K562 (cell line): ENCODE results near the gene TNNT3. TPM values are rescaled to one million over a fixed set of nuclear protein-coding genes. Genes with fewer than 3 reads are reported as not detected.

Experiments used
- ATAC-seq: fragments of 200-7000 bp; cut with Tn5 transposase; 3 replicates; pipeline ENCODE4 v1.9.1; 2020; ENCODE audit warnings: moderate library complexity
- BruUV-seq: library from RNA; stranded (reverse); fragments of 400-500 nt; replicated peaks from 2 replicates; lab custom pipeline; 2021; lab: Mats Ljungman, UMichigan
- CTCF ChIA-PET: fragments of 300-600 bp; formaldehyde crosslinking; extraction: SDS; loops from one replicate; lab custom pipeline; 2021; ENCODE audit warnings: low intra/inter-chr PET ratio; lab: Yijun Ruan, JAX
- POLR2A ChIA-PET: fragments of 300-600, 350-650 bp; sonication (Branson Sonifier 250); formaldehyde crosslinking; extraction: SDS; loops from one replicate; lab custom pipeline; 2021; ENCODE audit warnings: antibody characterized with exemption, inconsistent platforms; lab: Yijun Ruan, JAX
- DNase-seq, 4 experiments: peaks; one replicate each; pipeline versions ENCODE4 v3.0.0 to v3.0.0-alpha.2; 2011 to 2018; ENCODE audit warnings: low spot score in 3 of 4, mixed read lengths in 3 of 4; ENCODE audit errors: extremely low read depth in 1 of 4
- FAIRE-seq: peaks from 2 replicates; lab custom pipeline; 2011; peaks lifted over from hg19 to GRCh38; lab: Jason Lieb, UNC
- H2AFZ ChIP-seq: 2 replicates; pipeline ENCODE4 v1.6.0; 2011; ENCODE audit warnings: low read depth, low read length, control low read depth, inconsistent platforms
- H3K27ac ChIP-seq: fragments of 200-600 bp; 3 replicates; pipeline ENCODE4 v1.8.0; 2011; ENCODE audit warnings: low read depth, mild to moderate bottlenecking, control low read depth, inconsistent platforms, low read length, moderate library complexity, mixed read lengths; ENCODE audit errors: extremely low read depth
- H3K27me3 ChIP-seq, 2 experiments: fragments of 300-600 bp in 1 of 2; 2 replicates in 1 of 2; 3 replicates in 1 of 2; pipeline versions ENCODE4 v1.6.0 to v1.8.0; 2011; ENCODE audit warnings: inconsistent platforms in 2 of 2, low read length in 2 of 2, mild to moderate bottlenecking in 1 of 2, mixed read lengths in 1 of 2, moderate library complexity in 1 of 2; ENCODE audit not compliant: control insufficient read depth in 2 of 2, insufficient read depth in 2 of 2
- H3K36me3 ChIP-seq: fragments of 300-600 bp; 3 replicates; pipeline ENCODE4 v1.8.0; 2011; ENCODE audit warnings: mild to moderate bottlenecking, low read length, inconsistent platforms; ENCODE audit not compliant: control insufficient read depth, insufficient read depth
- H3K4me1 ChIP-seq, 2 experiments: fragments of 200-600 bp in 1 of 2; replicated peaks in 1 of 2; 2 replicates in 1 of 2; 3 replicates in 1 of 2; pipeline versions ENCODE4 v1.5.1 to v1.8.0; 2011; ENCODE audit warnings: inconsistent platforms in 2 of 2, low read length in 2 of 2, mild to moderate bottlenecking in 1 of 2, mixed read lengths in 1 of 2, moderate library complexity in 1 of 2; ENCODE audit not compliant: control insufficient read depth in 2 of 2, insufficient read depth in 2 of 2
- H3K4me2 ChIP-seq: 2 replicates; pipeline ENCODE4 v1.6.1; 2011; ENCODE audit warnings: low read length, control low read depth, inconsistent platforms, mixed read lengths; ENCODE audit not compliant: insufficient read depth
- H3K4me3 ChIP-seq: fragments of 200-600 bp; sonication (generic), shearing (Covaris generic); 2 replicates; pipeline ENCODE4 v1.5.1; 2016; ENCODE audit warnings: control low read depth, inconsistent platforms
- H3K79me2 ChIP-seq: fragments of 200-600 bp; 3 replicates; pipeline ENCODE4 v1.8.0; 2011; ENCODE audit warnings: low read length, inconsistent platforms; ENCODE audit not compliant: control insufficient read depth, insufficient read depth
- H3K9ac ChIP-seq, 2 experiments: 2 replicates each; pipeline versions ENCODE4 v1.6.0 to v1.6.1; 2011; ENCODE audit warnings: low read depth in 2 of 2, low read length in 2 of 2, control low read depth in 1 of 2, inconsistent platforms in 1 of 2, mild to moderate bottlenecking in 1 of 2, mixed read lengths in 1 of 2; ENCODE audit not compliant: insufficient read depth in 1 of 2
- H3K9me1 ChIP-seq: one replicate; pipeline ENCODE4 v1.6.0; 2011; ENCODE audit warnings: inconsistent platforms, mild to moderate bottlenecking, low read length, moderate library complexity; ENCODE audit not compliant: control insufficient read depth, insufficient read depth
- H3K9me3 ChIP-seq: replicated peaks from 2 replicates; pipeline ENCODE4 v1.5.1; 2011; ENCODE audit warnings: low read depth, low read length, inconsistent platforms; ENCODE audit not compliant: control insufficient read depth, insufficient read depth
- H4K20me1 ChIP-seq: replicated peaks from 2 replicates; pipeline ENCODE4 v1.6.1; 2011; ENCODE audit warnings: low read length, inconsistent platforms, mixed read lengths; ENCODE audit not compliant: control insufficient read depth, insufficient read depth
- NONO ChIP-seq, 2 experiments: fragments of 200-400 bp in 1 of 2; fragments of 450-650 bp in 1 of 2; formaldehyde crosslinking in 1 of 2; IDR thresholded peaks; 2 replicates each; pipeline ENCODE4 v1.6.1; 2017; ENCODE audit warnings: low read depth in 2 of 2, mild to moderate bottlenecking in 2 of 2, moderate library complexity in 2 of 2, low read length in 1 of 2
- THRB ChIP-seq: fragments of 450-650 bp; formaldehyde crosslinking; conservative IDR thresholded peaks from 2 replicates; pipeline ENCODE4 v1.4.0; 2022; ENCODE audit warnings: mild to moderate bottlenecking, missing genetic modification characterization
- USF2 ChIP-seq: sonication (generic); formaldehyde crosslinking; IDR thresholded peaks from 2 replicates; pipeline ENCODE4 v1.5.0; 2020; ENCODE audit warnings: missing genetic modification reagents
- WGBS: fragments of 100-300 bp; shearing (Covaris generic); methylation state at CpG from one replicate; pipeline ENCODE4 v1.1.6; 2016; ENCODE audit warnings: low coverage, mixed read lengths; ENCODE audit not compliant: insufficient coverage; ENCODE audit errors: missing lambda C conversion rate; 5-methylcytosine and 5-hydroxymethylcytosine counted together
- in situ Hi-C: fragments of 300-500 bp; cut with MboI; formaldehyde crosslinking; loops from 4 replicates; pipeline ENCODE4 v1.15.0; 2018; ENCODE audit warnings: inconsistent platforms, mixed read lengths
- intact Hi-C: fragments of 100-400 bp; cut with micrococcal nuclease; formaldehyde crosslinking; loops from 2 replicates; pipeline ENCODE4 v1.14.2; 2022
- polyA plus RNA-seq, 8 experiments: library from polyadenylated mRNA; depleted of rRNA in 4 of 8; stranded (reverse) in 5 of 8; unstranded in 3 of 8; fragments of >200 nt; fragmentation: Nextera tagmentation in 2 of 8; fragmentation: Illumina TruSeq in 1 of 8; extraction: Ambion mirVana in 2 of 8; extraction: Trizol in 1 of 8; gene quantifications; 2 replicates each; pipeline versions ENCODE4 v1.2.1 to v1.2.3, GENCODE V29; 2011 to 2014; ENCODE audit warnings: inconsistent platforms in 1 of 8, missing spikeins in 1 of 8
- total RNA-seq, 7 experiments: library from RNA; depleted of rRNA in 6 of 7; stranded (reverse); fragments of >200 nt in 6 of 7; fragmentation: Illumina TruSeq in 2 of 7; extraction: Trizol in 2 of 7; gene quantifications; 2 replicates each; pipeline versions ENCODE4 v1.2.1 to v1.2.3, GENCODE V29; 2011 to 2021; ENCODE audit warnings: low replicate concordance in 1 of 7
- TF ChIP-seq, protein P1 (sequence below): sonication (generic); formaldehyde crosslinking; IDR thresholded peaks from 2 replicates; pipeline ENCODE4 v1.9.0; 2022; ENCODE audit warnings: mild to moderate bottlenecking, missing genetic modification reagents

Gene TNNT3
- total and polyA plus RNA-seq, 9 of the 15 experiments (the other 6 are each of a cell fraction or from before 2014, with no cell fraction given), result 0.10 TPM; not detected in 8

DNA sequence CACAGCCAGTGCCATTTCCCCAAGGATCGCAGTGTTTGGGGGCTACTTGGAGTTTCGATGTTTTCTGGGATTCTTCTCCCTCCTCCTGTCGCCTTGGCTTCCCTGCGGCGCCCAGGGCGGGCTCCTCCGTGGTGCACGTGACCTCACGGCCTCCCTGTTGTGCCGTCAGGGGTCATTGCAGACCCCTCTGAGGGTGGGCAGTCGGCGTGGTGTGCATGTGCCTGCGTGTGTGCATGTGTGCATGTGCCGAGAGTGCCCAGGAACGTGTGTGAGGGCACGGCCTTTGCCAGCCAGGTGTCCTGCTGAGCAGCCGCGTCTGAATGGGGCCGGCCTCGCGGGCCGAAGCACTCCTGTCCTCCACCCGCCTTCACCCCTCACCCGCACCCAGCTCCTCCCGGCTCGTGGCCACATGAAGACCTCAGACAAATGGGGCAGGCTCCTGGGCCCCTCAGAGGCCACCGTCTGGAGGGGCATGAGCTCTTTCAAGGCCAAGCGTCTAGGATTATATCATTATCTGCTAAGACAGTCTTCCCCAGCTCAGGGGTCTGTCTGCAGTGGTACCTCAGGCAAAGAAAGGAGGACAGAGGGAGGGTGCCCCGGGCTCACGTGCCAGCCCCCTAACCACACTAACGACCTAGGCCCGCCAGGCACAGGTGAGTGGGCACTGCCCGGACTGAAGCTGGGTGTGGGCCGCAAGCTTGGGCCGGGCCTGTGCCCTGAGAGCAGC, 18.3 kb downstream of the TNNT3 start:
- Histone ChIP-seq H3K27ac (no peak overlapping the region), H3K36me3 (no peaks in the 10 kb centered on the region), H3K9me3 (no peaks in the 10 kb centered on the region), H2AFZ (no peak overlapping the region), H4K20me1 (0 out of 2 replicates have a peak, but pooled peaks cover 4% of the 10 kb centered on the region), H3K4me2 (no peak overlapping the region), H3K27me3 (peaks cover 21 to 60% of the 10 kb centered on the region in 2 experiments; a peak in 4 of 5 replicates), H3K4me1 (peaks cover 0 to 50% of the 10 kb centered on the region in 2 experiments; a peak in 3 of 5 replicates), H3K9ac (no peak overlapping the region), H3K9me1 (no peaks in the 10 kb centered on the region), H3K79me2 (no peaks in the 10 kb centered on the region), H3K4me3 (no peak overlapping the region)
- intact Hi-C loops (no loop called here), in situ Hi-C loops (no loop called here)
- 2% methylated on average over 32 of the region's 35 CpGs for WGBS
- FAIRE-seq (no peak), DNase-seq (no peak), ATAC-seq (no peak)
- ChIA-PET POLR2A (interaction anchor here (0.6 to 1.2 kb wide), 3 partner anchors 24 to 1772 kb away, joined by 3 read pairs; no protein-coding TSS in a partner anchor), CTCF (no interaction called here)
- no TSS peak for BruUV-seq
- TF ChIP-seq, protein P1, sequence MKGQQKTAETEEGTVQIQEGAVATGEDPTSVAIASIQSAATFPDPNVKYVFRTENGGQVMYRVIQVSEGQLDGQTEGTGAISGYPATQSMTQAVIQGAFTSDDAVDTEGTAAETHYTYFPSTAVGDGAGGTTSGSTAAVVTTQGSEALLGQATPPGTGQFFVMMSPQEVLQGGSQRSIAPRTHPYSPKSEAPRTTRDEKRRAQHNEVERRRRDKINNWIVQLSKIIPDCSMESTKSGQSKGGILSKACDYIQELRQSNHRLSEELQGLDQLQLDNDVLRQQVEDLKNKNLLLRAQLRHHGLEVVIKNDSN, result peak; percentile 49; the same call in 1 of the 2 replicates
- TF ChIP-seq NONO (IDR thresholded peaks at IDR 0.05; ENCODE audit: low read depth in 2 of 2, low read length in 1 of 2) (no peak), THRB (CRISPR knock-in tag) (no peak), USF2 (CRISPR knock-in tag) (peak; percentile 35; the same call in 1 of the 2 replicates)
